GM21529 (cell line): ENCODE data around the gene PPDPF.

ENCODE experiments used
- ATAC-seq: cut with Tn5 transposase; IDR thresholded peaks from one replicate; pipeline ENCODE4 v1.9.1; 2021; ENCODE audit not compliant: unreplicated experiment

PPDPF gene

DNA sequence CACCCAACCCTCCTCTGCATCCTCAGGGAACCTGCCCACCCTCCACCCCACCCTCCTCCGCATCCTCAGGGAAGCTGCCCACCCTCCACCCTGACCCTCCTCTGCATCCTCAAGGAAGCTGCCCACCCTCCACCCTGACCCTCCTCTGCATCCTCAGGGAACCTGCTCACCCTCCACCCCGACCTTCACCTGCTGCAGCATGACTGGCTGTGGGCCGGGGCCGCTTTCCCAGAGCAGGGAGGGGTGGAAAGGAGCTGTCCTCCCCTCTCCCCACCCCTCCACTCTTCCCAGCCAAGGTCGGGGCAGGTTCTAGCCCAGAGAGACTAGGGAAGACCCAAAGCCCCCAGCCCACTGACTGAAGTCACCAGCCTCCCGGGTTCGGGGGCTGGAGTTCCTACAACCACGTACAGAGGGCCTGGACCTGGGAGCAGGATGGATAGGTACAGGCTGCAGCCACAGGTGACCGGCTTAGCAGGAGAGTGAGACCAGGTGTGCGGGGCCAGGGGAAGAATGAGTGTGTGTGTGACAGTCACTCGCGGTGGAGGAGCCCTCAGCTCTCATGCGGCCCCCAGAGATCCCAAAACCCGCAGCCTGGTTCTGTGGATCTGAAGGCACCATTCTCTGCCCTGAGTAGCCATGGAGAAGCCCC is 33.3 kb upstream of the PPDPF start:
- no peak for ATAC-seq

DNA sequence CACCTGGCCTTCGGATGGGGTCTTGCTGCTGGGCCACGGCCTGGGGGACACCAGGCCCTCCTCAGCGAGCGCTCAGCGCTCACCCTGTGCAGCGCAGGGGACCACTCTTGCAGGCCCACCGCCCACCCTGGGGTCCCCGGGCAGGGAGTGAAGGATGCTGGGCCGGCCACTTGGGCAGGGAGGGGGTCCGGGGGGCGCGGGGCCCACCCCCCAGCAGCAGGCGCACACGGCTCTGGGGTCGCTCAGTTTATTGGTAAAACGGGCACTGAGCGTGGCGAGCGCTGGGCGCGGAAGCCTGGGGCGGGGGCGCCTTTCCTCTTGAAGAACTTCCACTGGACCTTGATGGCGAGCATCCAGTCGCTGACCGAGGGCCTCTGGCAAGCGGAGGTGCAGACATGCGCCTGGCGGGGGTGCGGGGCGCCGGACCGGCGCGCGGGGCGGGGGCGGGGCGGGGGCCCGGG is 32.8 kb upstream of the PPDPF start:
- ATAC-seq: no peak

DNA sequence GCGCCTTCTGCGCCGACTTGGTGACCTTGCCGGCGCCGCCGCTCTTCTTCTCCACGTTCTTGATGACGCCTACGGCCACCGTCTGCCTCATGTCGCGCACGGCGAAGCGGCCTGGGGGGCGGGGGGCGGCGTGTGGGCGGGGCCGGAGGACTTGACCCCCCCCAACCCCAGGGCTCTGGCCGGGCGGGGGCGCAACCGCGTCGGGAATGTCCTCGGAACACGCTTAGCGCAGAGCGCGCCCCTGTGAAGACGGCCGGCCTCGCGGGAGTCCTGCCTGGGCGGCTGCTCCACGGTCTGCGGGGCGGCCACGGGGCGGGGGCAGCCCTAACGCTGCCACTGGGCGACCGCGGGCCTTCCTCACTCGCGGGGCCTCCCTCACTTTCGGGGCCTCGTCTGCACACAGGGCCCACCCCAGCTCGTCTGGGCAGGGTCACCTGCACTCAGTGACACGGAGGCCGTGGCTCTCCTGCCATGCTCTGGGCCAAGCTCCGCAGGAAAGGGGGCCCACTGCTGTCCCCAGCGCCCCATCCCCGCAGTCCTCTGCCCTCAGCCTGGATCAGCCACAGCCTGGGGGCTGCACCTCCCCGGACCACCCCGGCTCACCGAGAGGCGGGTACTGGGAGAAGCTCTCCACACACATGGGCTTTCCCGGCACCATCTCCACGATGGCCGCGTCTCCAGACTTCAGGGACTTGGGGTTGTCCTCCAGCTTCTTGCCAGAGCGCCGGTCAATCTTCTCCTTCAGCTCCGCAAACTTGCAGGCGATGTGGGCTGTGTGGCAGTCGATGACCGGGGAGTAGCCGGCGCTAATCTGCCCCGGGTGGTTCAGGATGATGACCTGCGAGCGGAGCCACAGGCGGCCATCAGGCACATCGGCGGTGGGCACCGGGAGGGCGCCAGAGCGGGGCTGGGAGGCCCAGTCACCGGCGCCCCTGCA is 32.0 kb upstream of the PPDPF start:
- no peak for ATAC-seq

DNA sequence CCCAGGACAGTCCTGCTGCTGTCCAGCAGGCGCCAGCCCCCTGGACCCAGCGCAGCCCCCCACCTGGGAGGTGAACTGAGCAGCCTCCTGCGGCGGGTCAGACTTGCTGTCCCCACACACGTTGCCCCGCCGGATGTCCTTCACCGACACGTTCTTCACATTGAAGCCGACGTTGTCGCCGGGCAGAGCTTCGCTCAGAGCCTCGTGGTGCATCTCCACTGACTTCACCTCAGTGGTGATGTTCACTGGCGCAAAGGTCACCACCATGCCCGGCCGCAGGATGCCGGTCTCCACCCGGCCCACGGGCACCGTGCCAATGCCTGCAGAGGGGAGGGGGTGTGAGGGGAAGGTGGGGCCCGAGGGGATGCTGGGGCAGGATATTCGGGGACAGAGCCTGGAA is 30.1 kb upstream of the PPDPF start:
- no peak for ATAC-seq

DNA sequence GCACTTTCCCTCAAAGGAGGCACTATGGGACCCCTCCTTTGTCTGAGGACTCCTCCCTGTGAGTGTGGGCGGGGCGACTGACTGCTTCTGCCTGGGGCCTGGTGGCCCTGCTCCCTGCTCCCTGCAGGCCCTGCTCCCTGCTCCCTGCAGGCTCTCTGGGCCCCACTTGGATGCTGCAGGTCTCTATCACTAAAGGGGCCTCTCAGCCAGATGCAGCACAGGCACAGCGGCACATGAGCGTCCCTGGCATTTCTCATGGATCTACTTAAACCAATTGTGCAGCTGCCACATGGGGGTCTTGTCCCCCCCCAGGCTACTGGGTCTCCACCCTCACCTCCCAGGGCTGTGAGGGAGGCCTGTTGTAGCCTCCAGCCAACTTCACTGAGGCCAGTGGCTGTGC is 29.5 kb upstream of the PPDPF start:
- ATAC-seq: no peak

DNA sequence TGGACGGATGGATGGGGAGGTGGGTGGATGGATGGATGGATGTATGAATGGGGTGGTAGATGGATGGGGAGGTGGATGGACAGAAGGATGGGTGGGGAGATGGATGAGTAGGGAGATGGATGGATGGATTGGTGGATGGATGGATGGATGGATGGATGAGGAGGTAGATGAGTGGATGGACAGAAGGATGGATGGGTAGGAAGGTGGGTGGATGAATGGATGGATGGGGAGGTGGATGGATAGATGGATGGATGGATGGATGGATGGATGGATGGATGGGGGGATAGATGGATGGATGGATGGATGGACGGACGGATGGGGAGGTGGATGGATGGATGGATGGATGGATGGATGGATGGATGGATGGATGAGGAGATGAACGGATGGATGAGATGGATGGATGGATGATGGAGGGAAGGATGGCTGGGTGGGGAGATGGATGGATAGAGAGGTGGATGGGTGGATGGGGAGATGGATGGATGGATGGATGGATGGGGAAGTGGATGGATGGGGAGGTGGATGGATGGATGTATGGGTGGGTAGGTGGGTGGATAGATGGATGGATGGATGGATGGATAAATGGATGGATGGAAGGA is 28.8 kb upstream of the PPDPF start:
- no peak for ATAC-seq

DNA sequence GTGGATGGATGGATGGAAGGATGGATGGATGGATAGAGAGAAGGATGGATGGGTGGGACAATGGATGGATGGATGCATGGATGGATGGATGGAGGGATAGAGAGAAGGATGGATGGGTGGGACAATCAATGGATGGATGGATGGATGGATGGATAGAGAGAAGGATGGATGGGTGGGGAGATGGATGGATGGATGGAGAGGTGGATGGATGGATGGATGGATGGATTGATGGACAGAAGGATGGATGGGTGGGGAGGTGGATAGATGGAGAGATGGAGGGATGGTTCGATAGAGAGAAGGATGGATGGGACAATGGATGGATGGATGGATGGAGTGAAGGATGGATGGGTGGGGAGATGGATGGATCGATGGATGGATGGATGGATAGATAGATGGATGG is 28.0 kb upstream of the PPDPF start:
- ATAC-seq: no peak

DNA sequence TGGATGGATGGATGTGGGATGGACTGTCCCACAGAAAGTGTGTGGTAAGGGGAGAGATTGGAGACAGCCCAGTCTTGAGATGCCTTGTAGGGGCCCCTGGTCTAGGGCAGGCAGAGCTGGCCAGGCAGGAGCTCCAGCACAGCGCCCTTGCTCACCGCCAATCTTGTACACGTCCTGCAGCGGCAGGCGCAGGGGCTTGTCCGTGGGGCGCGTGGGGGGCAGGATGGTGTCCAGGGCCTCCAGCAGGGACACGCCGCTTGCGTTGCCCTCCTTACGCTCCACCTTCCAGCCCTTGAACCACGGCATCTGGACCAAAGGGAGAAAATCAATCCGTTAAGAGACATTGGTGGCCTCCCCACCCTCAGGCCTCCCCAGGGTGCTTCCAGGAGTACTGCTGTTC is 27.6 kb upstream of the PPDPF start:
- ATAC-seq: no peak

DNA sequence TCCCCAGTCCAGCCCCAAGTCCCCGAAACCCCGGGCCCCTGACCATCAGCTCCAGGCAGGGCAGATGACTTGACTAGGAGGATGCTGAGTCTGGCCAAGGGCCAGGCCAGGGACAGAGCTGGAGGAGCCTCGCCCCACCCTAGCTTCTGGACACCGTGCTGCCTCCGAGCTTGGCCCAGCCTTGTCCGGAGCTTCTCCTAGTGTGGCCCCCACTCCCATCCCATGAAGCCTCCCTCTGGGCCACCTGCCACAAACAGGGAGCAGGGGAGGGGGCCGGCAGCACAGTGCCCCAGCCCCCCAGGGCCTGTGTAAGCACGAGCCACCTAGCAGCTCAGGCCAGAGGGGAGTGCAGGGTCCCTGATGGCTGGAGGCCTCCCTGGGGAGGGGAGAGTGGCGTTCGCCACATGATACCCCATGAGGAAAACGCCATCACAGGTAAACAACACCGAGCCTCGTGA is 27.0 kb upstream of the PPDPF start:
- no peak for ATAC-seq

DNA sequence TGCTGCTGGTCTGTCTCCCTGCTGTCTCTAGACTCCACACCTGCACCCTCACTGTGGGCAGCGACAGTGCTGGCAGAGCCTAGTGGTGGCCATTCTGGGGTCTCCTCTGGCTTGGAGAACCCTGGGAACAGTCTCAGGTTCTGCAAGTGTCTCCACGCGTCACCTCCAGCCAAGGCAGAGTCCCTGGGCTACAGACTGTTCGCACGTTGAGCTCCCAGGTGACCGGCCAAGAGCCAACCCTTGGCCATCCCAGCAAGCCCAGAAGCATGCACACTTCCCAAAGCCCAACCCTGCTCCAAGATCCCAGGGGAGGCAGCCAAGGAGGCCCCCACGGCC is 26.5 kb upstream of the PPDPF start:
- ATAC-seq: no peak

DNA sequence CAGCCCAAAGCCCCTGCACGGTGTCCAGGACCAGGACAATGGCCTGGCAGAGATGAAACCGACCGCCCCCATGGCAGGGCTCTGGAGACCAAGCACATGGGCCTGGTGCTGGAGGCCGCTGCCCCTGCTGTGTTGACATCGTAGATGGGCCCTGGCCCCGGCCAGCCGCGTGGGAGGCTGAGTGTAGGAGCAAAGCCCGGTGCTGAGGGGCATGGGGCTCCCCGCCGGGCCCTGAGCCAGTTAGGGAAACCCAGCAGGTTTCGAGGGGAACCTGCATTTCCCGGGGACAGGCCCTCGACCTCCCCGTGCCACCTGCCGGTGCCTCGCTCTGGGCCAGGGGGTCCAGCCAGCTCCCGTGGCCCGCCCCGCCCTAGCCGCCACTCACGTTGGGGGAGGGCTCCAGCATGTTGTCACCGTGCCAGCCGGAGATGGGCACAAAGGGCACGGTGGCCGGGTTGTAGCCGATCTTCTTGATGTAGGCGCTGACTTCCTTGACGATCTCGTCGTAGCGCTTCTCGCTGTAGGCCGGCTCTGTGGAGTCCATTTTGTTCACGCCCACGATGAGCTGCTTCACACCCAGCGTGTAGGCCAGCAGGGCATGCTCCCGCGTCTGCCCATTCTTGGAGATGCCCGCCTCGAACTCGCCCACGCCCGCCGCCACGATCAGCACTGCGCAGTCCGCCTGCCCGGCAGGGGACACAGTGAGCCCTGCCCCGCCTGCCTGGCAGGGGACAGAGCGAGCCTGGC is 26.0 kb upstream of the PPDPF start:
- ATAC-seq: no peak

DNA sequence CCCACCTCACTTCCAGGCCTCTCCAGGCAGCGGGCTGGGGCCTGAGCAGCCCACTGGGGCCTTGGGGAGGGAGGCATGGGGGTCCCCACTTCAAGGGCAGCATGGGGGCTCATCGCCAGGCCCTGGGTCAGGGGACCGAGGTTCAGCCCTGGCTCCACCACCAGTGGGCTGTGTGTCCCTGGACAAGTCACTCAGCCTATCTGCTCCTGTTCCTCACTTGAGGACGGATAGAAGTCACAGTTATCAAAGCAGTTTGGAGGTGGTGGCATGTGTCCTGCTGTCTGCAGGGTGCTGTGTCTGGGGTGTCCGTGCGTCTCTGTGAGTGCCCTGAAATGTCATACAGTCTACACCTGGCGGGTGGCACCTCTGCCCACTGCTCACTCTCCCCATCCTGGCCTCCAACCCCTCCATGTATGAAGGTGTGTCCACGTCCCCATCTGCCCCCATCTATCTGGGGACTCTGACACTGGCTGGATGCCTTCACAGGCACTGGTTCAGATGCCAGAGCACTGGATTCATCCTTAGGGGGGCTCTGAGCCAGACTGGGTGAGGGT is 25.3 kb upstream of the PPDPF start:
- ATAC-seq: no peak

DNA sequence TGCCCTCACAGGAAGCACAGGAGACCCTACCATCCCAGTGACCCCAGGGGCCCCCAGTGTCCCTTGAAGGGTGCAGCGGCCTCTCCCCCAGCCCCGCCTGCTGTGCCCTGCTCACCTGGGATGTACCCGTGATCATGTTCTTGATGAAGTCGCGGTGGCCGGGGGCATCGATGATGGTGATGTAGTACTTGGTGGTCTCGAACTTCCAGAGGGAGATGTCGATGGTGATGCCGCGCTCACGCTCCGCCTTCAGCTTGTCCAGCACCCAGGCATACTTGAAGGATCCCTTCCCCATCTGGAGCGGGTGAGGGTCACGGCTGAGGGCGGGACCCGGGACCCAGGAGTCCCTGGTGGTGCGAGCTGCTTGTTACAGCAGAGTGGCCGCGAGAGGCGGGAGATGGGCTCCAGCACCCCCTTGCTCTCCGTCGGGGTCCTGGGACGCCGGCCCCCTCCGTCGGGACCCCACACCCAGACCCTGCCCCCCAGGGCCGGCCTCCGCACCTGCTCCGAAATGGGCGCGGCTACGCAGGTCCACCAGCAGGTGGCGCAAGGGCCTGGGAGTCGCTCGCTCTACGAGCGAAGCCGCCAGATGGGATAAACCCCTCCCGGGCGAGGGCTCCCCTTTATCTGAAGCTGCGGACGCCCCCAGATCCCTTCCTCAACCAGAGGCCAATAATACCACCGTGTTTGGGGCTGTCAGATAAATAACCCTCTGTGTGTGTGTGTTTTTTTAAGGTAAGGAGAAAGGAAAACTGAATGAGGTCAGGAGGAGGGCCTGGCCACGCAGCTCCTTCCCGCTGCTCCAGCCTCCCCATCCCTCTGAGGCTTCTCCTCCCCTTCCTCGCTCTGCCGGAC is 24.6 kb upstream of the PPDPF start:
- ATAC-seq: no peak

DNA sequence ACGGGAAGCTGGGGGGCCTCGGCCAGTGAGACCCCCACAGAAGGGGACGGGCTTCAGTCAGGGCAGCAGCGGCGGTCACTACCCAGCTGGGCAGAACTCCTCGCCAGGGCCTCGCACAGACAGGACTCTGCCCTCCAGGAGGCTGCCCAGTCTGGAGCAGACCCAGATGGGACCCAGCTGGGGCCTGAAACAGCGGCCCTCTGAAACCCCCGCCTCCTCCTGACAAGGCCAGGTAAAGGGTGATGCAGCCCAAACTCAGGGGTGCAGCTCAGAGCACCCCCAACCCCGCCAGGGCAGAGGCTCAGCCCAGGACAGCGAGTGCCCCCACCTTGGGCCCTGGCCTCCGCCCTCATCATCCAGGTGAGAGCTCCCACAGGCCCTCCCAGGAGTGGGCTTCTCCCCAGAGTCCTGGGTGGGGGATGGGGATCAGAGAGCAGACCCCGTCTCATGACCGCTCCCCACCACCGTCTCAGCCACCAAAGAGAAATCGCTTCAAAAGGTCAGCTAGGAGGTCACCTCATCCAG is 23.9 kb upstream of the PPDPF start:
- no peak for ATAC-seq

DNA sequence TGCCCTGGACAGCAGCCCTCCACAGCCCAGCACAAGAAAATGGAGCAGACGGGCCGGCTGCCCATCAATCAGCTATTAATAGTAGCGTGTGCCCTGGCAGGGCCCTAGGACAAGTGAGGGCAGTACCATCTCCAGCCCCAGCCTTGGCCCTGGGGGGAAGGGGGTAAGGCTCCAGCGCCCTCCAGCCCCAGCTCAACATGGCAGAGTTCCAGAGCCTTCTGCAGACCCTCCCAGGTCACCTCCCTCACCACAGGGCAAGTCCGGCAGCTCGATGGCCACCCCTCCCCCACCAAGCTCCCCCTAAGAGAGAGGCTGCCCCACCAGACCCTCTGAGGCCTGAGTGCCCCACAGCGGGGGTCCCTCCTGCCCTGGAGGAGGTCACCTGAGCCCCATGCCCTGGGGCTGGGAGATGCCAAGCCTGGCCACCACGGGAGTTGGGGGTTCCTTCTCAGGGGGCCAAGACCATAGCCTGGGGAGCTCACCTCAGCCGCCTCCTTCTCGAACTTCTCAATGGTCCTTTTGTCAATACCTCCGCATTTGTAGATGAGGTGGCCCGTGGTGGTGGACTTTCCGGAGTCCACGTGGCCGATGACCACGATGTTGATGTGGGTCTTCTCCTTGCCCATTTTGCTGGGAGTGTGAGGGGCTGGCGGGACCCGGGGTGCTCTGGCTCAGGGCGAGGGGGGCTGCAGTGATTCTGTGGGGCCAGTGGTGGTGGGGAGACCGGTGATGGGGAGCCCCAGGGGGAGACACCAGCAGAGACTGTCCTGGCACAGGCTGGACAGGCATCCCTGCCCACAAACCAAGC is 23.2 kb upstream of the PPDPF start:
- no peak for ATAC-seq

DNA sequence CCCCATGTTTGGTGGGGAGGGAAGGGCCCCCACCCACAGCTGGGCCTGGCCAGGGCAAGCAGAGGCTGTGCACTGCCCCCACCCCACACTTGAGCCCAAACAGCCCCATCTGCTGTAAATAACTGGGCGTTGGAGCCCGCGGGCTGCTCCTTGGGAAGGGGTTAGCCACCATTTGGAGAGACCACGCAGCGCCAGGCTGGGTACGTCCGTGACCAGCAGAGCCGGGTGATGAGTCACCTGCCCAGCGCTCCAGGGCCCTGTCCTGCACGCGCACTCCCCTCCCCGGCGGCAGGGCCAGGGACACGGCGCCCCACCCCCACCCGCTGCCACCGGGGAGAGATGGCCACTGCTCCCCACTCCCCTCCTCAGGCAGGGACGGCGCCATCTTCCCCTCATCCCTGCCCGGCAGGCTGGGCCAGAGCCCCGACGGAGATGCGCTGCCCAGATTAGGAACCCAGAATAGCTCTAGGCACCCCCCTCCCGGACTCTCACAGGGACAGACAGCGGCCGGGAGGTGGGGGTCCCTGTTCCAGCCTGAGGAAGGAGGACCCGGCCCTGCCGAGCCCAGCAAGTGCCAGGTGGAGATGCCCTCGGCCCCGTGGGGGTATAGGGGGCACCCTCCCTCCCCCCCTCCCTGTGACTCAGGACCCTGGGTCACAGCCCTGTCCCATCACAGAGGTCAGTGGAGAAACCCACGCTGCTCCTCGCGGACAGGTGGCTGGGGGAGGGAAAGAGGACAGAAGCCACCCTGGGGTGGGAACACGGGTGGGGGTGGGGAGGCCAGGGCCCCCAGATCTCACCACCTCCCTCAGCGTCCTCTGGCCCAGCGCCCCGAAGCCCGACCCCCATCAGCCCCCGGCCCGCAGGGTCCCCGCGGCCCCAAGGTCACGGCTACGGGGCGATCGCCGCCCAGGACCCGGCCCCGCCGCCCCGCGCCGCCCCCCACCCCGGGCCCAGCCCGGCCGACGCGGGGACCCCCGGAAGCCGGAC is 22.3 kb upstream of the PPDPF start:
- ATAC-seq: no peak

DNA sequence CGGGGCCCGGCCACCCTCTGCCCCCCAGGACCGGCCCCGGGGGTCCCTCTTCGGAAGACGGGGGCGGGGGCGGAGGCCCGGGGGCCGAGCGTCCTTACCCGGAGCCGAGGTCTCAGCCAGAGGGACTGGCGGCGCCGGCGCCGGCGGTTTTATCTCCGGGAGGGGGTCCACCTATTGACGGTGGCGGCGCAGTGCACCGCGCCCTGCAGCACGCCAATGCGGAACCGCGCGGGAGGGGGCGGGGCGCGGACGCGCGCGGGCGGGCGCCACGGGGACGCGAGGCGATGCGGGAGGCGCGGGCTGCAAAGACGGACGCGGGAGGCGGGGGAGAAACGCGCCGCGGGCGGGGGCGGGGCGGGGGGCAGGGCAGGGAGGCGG is 21.6 kb upstream of the PPDPF start, which contains the start of gene EEF1A2:
TSS of gene EEF1A2 (minus strand) at position 124 of the 378 bp plus-strand sequence. CDS start 1,320 bp downstream, outside the sequence.
- no peak for ATAC-seq
